ENCODE results near the gene ZIC1.

Gene ZIC1

GRCh38 chr3:147428754-147429153 lies 19.6 kb downstream of the ZIC1 start:
- TF ChIP-seq, protein P1, sequence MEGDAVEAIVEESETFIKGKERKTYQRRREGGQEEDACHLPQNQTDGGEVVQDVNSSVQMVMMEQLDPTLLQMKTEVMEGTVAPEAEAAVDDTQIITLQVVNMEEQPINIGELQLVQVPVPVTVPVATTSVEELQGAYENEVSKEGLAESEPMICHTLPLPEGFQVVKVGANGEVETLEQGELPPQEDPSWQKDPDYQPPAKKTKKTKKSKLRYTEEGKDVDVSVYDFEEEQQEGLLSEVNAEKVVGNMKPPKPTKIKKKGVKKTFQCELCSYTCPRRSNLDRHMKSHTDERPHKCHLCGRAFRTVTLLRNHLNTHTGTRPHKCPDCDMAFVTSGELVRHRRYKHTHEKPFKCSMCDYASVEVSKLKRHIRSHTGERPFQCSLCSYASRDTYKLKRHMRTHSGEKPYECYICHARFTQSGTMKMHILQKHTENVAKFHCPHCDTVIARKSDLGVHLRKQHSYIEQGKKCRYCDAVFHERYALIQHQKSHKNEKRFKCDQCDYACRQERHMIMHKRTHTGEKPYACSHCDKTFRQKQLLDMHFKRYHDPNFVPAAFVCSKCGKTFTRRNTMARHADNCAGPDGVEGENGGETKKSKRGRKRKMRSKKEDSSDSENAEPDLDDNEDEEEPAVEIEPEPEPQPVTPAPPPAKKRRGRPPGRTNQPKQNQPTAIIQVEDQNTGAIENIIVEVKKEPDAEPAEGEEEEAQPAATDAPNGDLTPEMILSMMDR (conservative IDR thresholded peaks at IDR 0.05): no peak
- TF ChIP-seq ZFX (IDR thresholded peaks at IDR 0.05): no peak
- H3K27ac ChIP-seq: no peak overlapping the region

GRCh38 chr3:147431751-147432150 lies 22.6 kb downstream of the ZIC1 start:
- TF ChIP-seq, protein P1 (conservative IDR thresholded peaks at IDR 0.05): no peak
- no peak for TF ChIP-seq ZFX (IDR thresholded peaks at IDR 0.05)
- no peak overlapping the region for H3K27ac ChIP-seq

DNA sequence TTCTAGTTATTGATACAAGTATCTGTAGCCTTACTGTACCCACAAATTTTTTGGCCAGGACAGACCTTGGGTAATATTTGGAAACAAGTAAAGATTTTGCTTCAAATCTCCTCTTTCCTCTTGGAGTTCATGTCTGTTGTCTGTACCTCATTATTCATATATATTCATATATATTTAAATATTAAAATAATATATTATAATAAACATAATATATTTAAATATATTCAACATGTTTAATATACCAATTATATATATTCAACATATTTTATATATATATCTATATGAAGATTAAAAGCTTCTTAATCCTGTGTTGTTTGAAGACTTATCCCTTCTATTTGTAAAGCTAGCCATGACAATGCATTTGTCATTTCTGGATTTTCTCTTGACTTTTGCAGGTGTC lies 38.1 kb downstream of the ZIC1 start:
- TF ChIP-seq, protein P1 (conservative IDR thresholded peaks at IDR 0.05): no peak
- no peak for TF ChIP-seq ZFX (IDR thresholded peaks at IDR 0.05)
- H3K27ac ChIP-seq: no peak overlapping the region

DNA sequence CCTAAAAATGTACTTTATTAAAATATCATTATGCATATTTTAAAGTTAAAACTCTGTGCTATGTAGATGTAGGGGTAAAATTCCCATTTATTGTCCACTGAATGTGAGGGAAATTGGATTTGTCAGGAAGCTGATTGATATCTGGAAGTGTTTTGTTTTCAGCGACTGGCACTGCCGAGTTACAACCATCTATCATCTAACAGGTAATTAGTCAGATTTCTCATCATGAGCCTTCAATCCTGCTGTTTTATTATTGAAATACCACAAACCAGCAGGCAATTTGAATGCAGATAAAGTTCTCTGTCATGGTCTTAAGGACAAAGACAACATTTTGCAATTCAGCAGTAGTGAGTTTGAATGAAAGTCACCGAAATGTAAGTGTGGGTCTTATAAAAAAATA lies 40.5 kb downstream of the ZIC1 start:
- H3K27ac ChIP-seq: no peak overlapping the region
- TF ChIP-seq ZFX (IDR thresholded peaks at IDR 0.05): no peak
- TF ChIP-seq, protein P1 (conservative IDR thresholded peaks at IDR 0.05): no peak

DNA sequence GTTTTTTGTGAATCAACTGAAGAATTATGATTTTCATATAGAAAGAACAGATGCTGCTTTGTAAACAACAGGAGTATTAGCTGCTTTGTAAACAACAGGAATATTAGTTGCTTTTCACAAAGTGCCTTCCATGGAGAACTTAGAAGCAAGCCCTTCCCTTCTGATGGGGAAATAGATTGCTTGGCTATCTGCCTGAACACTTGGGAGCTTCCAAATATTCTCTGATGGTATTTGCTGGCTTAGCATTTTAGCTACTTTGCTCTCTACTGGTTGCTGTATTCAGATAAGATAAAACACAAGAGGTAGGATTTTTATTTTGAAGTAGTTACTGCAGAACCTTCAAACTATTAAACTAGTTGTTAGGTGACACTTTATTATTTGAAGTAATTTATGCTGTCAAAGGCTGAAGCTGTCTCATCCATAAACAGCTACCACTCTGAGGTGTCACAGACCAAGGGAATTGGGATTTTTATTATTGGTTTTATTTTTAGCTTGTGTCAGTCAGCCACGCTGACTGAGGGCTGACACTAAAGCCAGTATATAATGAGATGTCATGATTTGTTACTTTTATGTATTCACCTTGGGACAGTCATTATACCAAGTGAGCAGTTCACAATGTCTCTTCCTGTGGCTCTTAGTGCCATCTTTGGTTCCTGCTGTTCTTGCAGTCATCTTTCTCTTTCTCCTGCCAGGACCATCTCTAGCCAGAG lies 50.0 kb downstream of the ZIC1 start:
- TF ChIP-seq, protein P1 (conservative IDR thresholded peaks at IDR 0.05): no peak
- no peak for TF ChIP-seq ZFX (IDR thresholded peaks at IDR 0.05)
- no peak overlapping the region for H3K27ac ChIP-seq

DNA sequence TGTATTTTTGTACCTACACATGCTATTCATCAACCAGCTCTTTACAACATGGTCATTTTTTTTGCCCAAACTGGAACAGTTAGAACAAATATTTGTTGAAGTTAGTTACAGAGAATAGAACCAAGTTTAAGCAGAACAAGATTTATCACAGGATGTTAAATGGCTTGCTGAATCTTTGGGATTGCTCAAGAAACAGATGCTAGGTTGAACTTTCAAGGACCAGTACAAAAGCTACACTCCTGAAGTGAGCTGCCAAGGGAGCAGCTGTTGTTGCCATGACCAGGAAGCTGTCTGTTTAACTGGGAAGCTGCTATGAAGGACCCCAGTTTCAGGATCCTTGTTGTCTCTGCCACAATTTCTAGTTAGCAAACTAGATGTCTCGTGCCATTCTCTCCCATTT lies 53.7 kb downstream of the ZIC1 start:
- no peak for TF ChIP-seq ZFX (IDR thresholded peaks at IDR 0.05)
- TF ChIP-seq, protein P1 (conservative IDR thresholded peaks at IDR 0.05): no peak
- H3K27ac ChIP-seq: no peak overlapping the region
